Thyroid gland (tissue), 4 donors: Measurements from ENCODE around the gene HSD17B1. TPM values are rescaled to one million over a fixed set of nuclear protein-coding genes. Genes with fewer than 3 reads are reported as not detected.
A peak's percentile ranks its signal among the peaks of the same experiment; 100 is the strongest.

ENCODE experiments used
- DNase-seq, 2 donors: peaks; one replicate each; pipeline ENCODE4 v3.0.0-alpha.2; 2019
- H3K27ac ChIP-seq, 3 donors: fragments of 200-600 bp; sonication (generic); 1 replicate in 2 of 3; 2 replicates in 1 of 3; pipeline ENCODE4 v1.5.1; 2016 to 2019; ENCODE audit warnings: mild to moderate bottlenecking in 1 of 3, moderate library complexity in 1 of 3
- H3K27me3 ChIP-seq: fragments of 200-600 bp; sonication (generic); one replicate; pipeline ENCODE4 v1.5.1; 2019
- H3K36me3 ChIP-seq, 2 donors: fragments of 200-600 bp; sonication (generic); one replicate each; pipeline ENCODE4 v1.5.1; 2016 to 2019
- H3K4me1 ChIP-seq, 2 donors: fragments of 200-600 bp; sonication (generic); one replicate each; pipeline ENCODE4 v1.5.1; 2017 to 2019
- H3K4me3 ChIP-seq, 3 donors: fragments of 200-600 bp; sonication (generic); replicated peaks in 1 of 3; 1 replicate in 2 of 3; 2 replicates in 1 of 3; pipeline ENCODE4 v1.5.1; 2016; ENCODE audit warnings: mild to moderate bottlenecking in 1 of 3
- H3K9me3 ChIP-seq: fragments of 200-600 bp; sonication (generic); one replicate; pipeline ENCODE4 v1.5.1; 2017
- CTCF ChIP-seq, 6 experiments: fragments of 200-600 bp in 3 of 6; fragments of 450-650 bp in 3 of 6; sonication (generic) in 3 of 6; IDR thresholded peaks; one replicate each; pipeline ENCODE4 v1.5.1; 2016 to 2019; ENCODE audit warnings: antibody characterized with exemption in 6 of 6, mild to moderate bottlenecking in 2 of 6, inconsistent platforms in 1 of 6, moderate library complexity in 1 of 6
- POLR2A ChIP-seq, 2 donors: fragments of 450-650 bp; IDR thresholded peaks; one replicate each; pipeline ENCODE4 v1.6.1; 2017; ENCODE audit warnings: antibody characterized with exemption in 2 of 2, mild to moderate bottlenecking in 2 of 2, moderate library complexity in 1 of 2
- WGBS, 2 donors: methylation state at CpG; one replicate each; pipeline ENCODE4 v1.1.5; 2017; 5-methylcytosine and 5-hydroxymethylcytosine counted together
- intact Hi-C: fragments of 100-400 bp; cut with DNase I; formaldehyde crosslinking; loops from one replicate; pipeline ENCODE4 v1.15.1; 2023
- total RNA-seq, 4 donors: library from RNA; depleted of rRNA; stranded (reverse); fragments of >200 nt; gene quantifications; one replicate each; pipeline ENCODE4 v1.2.3, GENCODE V29; 2016

Gene HSD17B1
- total RNA-seq, 4 donors from 2014 or later = 0.21 to 4.1 (median 1.3) TPM

GRCh38 chr17:42519546-42520491, 32.9 kb upstream of the HSD17B1 start:
- peaks cover 24 to 60% of the 10 kb centered on the region in 2 donors for H3K4me1 ChIP-seq
- TF ChIP-seq POLR2A (IDR thresholded peaks at IDR 0.05) = peak in 1 of 2 donors; percentile 60
- TF ChIP-seq CTCF (IDR thresholded peaks at IDR 0.05) = no peak
- H3K36me3 ChIP-seq = peaks cover 2 to 14% of the 10 kb centered on the region in 2 donors
- H3K27me3 ChIP-seq = no peaks in the 10 kb centered on the region
- intact Hi-C loops = loop anchor here (5.0 kb wide), 1 partner anchor 98 kb away; the partner anchor contains the start of gene CAVIN1
- DNase-seq = peak; percentile 92 to 95
- no peak overlapping the region for H3K4me3 ChIP-seq
- 45 to 48% methylated on average over 12 of the region's 12 CpGs for WGBS, 2 donors
- peak overlapping the region; percentile 93 to 99 (median 96) for H3K27ac ChIP-seq
- H3K9me3 ChIP-seq = no peaks in the 10 kb centered on the region

GRCh38 chr17:42520540-42520951, 32.2 kb upstream of the HSD17B1 start:
- TF ChIP-seq POLR2A (IDR thresholded peaks at IDR 0.05) (no peak), CTCF (IDR thresholded peaks at IDR 0.05) (no peak)
- Histone ChIP-seq H3K9me3 (no peaks in the 10 kb centered on the region), H3K27me3 (no peaks in the 10 kb centered on the region), H3K36me3 (peaks cover 0 to 13% of the 10 kb centered on the region in 2 donors), H3K4me3 (no peak overlapping the region), H3K4me1 (peaks cover 24 to 60% of the 10 kb centered on the region in 2 donors), H3K27ac (peak overlapping the region; percentile 93 to 99 (median 96))
- WGBS, 2 donors = 50 to 61% methylated on average over 9 of the region's 9 CpGs
- intact Hi-C loops = no loop called here
- no peak for DNase-seq

GRCh38 chr17:42521036-42521435, 31.7 kb upstream of the HSD17B1 start:
- no peak for TF ChIP-seq POLR2A (IDR thresholded peaks at IDR 0.05)
- no peak for TF ChIP-seq CTCF (IDR thresholded peaks at IDR 0.05)
- Histone ChIP-seq H3K9me3 (no peaks in the 10 kb centered on the region), H3K27me3 (no peaks in the 10 kb centered on the region), H3K4me1 (peaks cover 24 to 64% of the 10 kb centered on the region in 2 donors), H3K27ac (peak overlapping the region; percentile 93 to 99 (median 96)), H3K36me3 (peaks cover 0 to 13% of the 10 kb centered on the region in 2 donors), H3K4me3 (no peak overlapping the region)
- intact Hi-C loops = no loop called here
- DNase-seq = no peak
- WGBS, 2 donors = 77 to 79% methylated on average over 8 of the region's 8 CpGs

GRCh38 chr17:42521666-42522262, 31.0 kb upstream of the HSD17B1 start:
- intact Hi-C loops = no loop called here
- peak overlapping the region in 2 of 3 donors; percentile 93 to 99 for H3K27ac ChIP-seq
- no peaks in the 10 kb centered on the region for H3K27me3 ChIP-seq
- peaks cover 0 to 11% of the 10 kb centered on the region in 2 donors for H3K36me3 ChIP-seq
- H3K4me1 ChIP-seq = peaks cover 30 to 71% of the 10 kb centered on the region in 2 donors
- no peak for DNase-seq
- WGBS, 2 donors = 81 to 83% methylated on average over 8 to 10 of the region's 11 CpGs
- no peaks in the 10 kb centered on the region for H3K9me3 ChIP-seq
- no peak for TF ChIP-seq POLR2A (IDR thresholded peaks at IDR 0.05)
- no peak for TF ChIP-seq CTCF (IDR thresholded peaks at IDR 0.05)
- no peak overlapping the region for H3K4me3 ChIP-seq
